Measurements from ENCODE around the gene AUTS2. TPM values are rescaled to one million over a fixed set of nuclear protein-coding genes. Genes with fewer than 3 reads are reported as not detected.

Gene AUTS2
- total and polyA plus RNA-seq, 2 experiments from 2014 or later: 32.0 to 91.0 TPM

DNA sequence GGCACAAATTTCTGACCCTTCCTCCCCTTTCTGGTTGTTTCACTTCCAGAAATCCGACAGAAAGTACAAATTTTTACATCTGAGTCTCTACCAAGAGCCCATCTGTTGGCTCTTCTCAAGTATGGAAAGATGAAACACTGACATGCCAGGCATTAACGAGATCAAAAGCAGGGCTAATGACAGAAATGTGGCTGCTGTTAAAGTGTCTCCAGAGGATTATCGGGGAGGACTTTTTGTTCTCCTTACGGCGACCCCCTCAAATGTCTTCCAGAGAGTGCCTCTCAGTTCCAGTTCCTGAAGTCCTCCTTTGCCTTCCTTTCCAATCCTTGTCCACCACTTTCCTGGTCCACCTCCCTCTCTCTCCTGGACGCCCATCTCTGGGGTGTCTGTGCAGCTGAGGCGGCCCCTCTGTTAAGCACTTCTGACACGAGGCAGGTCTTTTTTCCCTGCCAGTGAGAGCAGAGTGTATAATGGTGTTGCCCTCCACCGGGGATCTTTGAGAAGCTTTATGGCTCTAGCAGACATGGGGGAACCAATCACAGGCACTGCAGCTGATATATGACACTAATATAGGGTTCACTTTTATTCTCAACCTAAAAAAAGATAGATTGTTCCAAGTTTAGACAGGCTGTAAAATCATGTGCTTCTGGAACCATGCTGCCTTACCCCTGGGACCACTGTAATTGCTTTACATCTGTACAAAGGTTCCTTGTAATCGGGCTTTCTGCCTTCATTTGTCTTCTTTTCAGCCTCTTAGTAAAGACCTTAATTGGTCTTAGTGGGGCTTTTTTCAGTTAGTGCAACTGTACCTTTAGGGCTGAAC lies 757.1 kb downstream of the AUTS2 start:
- H3K4me1 Mint-ChIP-seq: peaks cover 13% of the 10 kb centered on the region; the same call in 2 of the 3 replicates
- H3K27me3 Mint-ChIP-seq (ENCODE audit: insufficient read depth, low read depth, poor library complexity): peaks cover 2% of the 10 kb centered on the region
- no peak overlapping the region for H3K27ac Mint-ChIP-seq
- H3K9me3 Mint-ChIP-seq: no peaks in the 10 kb centered on the region
- H3K79me2 ChIP-seq (replicated peaks; ENCODE audit: insufficient read depth): no peaks in the 10 kb centered on the region
- no peaks in the 10 kb centered on the region for H3K36me3 ChIP-seq (ENCODE audit: insufficient read depth)
- no peak overlapping the region for H3K4me2 ChIP-seq
- no peak overlapping the region; the same call in 1 of the 2 replicates for H2AFZ ChIP-seq
- H3K4me3 Mint-ChIP-seq: no peak overlapping the region
- no peaks in the 10 kb centered on the region for H3K27me3 ChIP-seq (ENCODE audit: insufficient read depth)
- no peaks in the 10 kb centered on the region for H4K20me1 ChIP-seq (replicated peaks; ENCODE audit: insufficient read depth)
- TF ChIP-seq STAT1 (IDR thresholded peaks at IDR 0.05; ENCODE audit: unreplicated experiment): no peak
- TF ChIP-seq, protein P1, sequence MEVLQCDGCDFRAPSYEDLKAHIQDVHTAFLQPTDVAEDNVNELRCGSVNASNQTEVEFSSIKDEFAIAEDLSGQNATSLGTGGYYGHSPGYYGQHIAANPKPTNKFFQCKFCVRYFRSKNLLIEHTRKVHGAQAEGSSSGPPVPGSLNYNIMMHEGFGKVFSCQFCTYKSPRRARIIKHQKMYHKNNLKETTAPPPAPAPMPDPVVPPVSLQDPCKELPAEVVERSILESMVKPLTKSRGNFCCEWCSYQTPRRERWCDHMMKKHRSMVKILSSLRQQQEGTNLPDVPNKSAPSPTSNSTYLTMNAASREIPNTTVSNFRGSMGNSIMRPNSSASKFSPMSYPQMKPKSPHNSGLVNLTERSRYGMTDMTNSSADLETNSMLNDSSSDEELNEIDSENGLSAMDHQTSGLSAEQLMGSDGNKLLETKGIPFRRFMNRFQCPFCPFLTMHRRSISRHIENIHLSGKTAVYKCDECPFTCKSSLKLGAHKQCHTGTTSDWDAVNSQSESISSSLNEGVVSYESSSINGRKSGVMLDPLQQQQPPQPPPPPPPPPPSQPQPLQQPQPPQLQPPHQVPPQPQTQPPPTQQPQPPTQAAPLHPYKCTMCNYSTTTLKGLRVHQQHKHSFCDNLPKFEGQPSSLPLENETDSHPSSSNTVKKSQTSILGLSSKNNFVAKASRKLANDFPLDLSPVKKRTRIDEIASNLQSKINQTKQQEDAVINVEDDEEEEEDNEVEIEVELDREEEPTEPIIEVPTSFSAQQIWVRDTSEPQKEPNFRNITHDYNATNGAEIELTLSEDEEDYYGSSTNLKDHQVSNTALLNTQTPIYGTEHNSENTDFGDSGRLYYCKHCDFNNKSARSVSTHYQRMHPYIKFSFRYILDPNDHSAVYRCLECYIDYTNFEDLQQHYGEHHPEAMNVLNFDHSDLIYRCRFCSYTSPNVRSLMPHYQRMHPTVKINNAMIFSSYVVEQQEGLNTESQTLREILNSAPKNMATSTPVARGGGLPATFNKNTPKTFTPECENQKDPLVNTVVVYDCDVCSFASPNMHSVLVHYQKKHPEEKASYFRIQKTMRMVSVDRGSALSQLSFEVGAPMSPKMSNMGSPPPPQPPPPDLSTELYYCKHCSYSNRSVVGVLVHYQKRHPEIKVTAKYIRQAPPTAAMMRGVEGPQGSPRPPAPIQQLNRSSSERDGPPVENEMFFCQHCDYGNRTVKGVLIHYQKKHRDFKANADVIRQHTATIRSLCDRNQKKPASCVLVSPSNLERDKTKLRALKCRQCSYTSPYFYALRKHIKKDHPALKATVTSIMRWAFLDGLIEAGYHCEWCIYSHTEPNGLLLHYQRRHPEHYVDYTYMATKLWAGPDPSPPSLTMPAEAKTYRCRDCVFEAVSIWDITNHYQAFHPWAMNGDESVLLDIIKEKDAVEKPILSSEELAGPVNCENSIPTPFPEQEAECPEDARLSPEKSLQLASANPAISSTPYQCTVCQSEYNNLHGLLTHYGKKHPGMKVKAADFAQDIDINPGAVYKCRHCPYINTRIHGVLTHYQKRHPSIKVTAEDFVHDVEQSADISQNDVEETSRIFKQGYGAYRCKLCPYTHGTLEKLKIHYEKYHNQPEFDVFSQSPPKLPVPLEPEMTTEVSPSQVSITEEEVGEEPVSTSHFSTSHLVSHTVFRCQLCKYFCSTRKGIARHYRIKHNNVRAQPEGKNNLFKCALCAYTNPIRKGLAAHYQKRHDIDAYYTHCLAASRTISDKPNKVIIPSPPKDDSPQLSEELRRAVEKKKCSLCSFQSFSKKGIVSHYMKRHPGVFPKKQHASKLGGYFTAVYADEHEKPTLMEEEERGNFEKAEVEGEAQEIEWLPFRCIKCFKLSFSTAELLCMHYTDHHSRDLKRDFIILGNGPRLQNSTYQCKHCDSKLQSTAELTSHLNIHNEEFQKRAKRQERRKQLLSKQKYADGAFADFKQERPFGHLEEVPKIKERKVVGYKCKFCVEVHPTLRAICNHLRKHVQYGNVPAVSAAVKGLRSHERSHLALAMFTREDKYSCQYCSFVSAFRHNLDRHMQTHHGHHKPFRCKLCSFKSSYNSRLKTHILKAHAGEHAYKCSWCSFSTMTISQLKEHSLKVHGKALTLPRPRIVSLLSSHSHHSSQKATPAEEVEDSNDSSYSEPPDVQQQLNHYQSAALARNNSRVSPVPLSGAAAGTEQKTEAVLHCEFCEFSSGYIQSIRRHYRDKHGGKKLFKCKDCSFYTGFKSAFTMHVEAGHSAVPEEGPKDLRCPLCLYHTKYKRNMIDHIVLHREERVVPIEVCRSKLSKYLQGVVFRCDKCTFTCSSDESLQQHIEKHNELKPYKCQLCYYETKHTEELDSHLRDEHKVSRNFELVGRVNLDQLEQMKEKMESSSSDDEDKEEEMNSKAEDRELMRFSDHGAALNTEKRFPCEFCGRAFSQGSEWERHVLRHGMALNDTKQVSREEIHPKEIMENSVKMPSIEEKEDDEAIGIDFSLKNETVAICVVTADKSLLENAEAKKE (CRISPR knock-in tag; IDR thresholded peaks at IDR 0.05): no peak
- no peak for TF ChIP-seq CREB1 (CRISPR knock-in tag; IDR thresholded peaks at IDR 0.05; ENCODE audit: low read depth)
- TF ChIP-seq NANOG (IDR thresholded peaks at IDR 0.05; ENCODE audit: borderline replicate concordance): no peak
- TF ChIP-seq JUNB (IDR thresholded peaks at IDR 0.05; ENCODE audit: unreplicated experiment): no peak
- no peak for TF ChIP-seq ZNF114 (CRISPR knock-in tag; IDR thresholded peaks at IDR 0.05)
- no peaks in the 10 kb centered on the region for H3F3A ChIP-seq (replicated peaks; ENCODE audit: low read depth)
- no peak overlapping the region for H3K4me3 ChIP-seq
- H3K4me1 ChIP-seq (ENCODE audit: insufficient read depth): peaks cover 11% of the 10 kb centered on the region
- H3K36me3 Mint-ChIP-seq (ENCODE audit: low read depth): no peaks in the 10 kb centered on the region
- DNase-seq (ENCODE audit: low spot score): no peak
- no peak overlapping the region for H3K27ac ChIP-seq (ENCODE audit: low read depth)
- ATAC-seq: peak; percentile 54
- H3K9me2 ChIP-seq (ENCODE audit: insufficient read depth): peaks cover 16% of the 10 kb centered on the region

Measured in GM23338 (cell line).